HG02571 (cell line): Measurements from ENCODE around the gene TMEM11.

Source experiments
- ATAC-seq: cut with Tn5 transposase; IDR thresholded peaks from one replicate; pipeline ENCODE4 v1.9.1; 2021; ENCODE audit warnings: mild to moderate bottlenecking, moderate library complexity; ENCODE audit not compliant: unreplicated experiment

Gene TMEM11

GRCh38 chr17:21164216-21164615 is 49.7 kb downstream of the TMEM11 start:
- no peak for ATAC-seq

GRCh38 chr17:21163101-21163500 is 50.9 kb downstream of the TMEM11 start:
- ATAC-seq: no peak

GRCh38 chr17:21162394-21162775 is 51.6 kb downstream of the TMEM11 start:
- no peak for ATAC-seq

- no peak for ATAC-seq
These were observed 52.2 kb downstream of the TMEM11 start for GRCh38 chr17:21161498-21162393.

- no peak for ATAC-seq
These were observed 53.6 kb downstream of the TMEM11 start for GRCh38 chr17:21160401-21160800.

- no peak for ATAC-seq
These were observed 56.2 kb downstream of the TMEM11 start for GRCh38 chr17:21157586-21158370.

- ATAC-seq: no peak
These were observed 61.2 kb downstream of the TMEM11 start for GRCh38 chr17:21152731-21153130.

- no peak for ATAC-seq
These were observed 64.3 kb downstream of the TMEM11 start for GRCh38 chr17:21149621-21150020.
